GM12878 (cell line): ENCODE results near the gene TLCD3B.

Experiments
- CBFB ChIP-seq: IDR thresholded peaks from 2 replicates; pipeline ENCODE4 v1.6.1; 2016; ENCODE audit warnings: antibody characterized with exemption, low read depth
- CUX1 ChIP-seq: IDR thresholded peaks from 2 replicates; pipeline ENCODE4 v1.6.1; 2012; ENCODE audit warnings: improper control_type of control experiment, low read depth, low read length; ENCODE audit not compliant: insufficient replicate concordance
- FOXK2 ChIP-seq: fragments of 450-650 bp; IDR thresholded peaks from 2 replicates; pipeline ENCODE4 v1.6.1; 2017; ENCODE audit warnings: mild to moderate bottlenecking, moderate library complexity
- GABPA ChIP-seq: IDR thresholded peaks from 2 replicates; pipeline ENCODE4 v1.6.1; 2014; ENCODE audit warnings: antibody characterized with exemption, low read depth, mild to moderate bottlenecking, inconsistent platforms
- NR2F1 ChIP-seq: fragments of 450-650 bp; conservative IDR thresholded peaks from 2 replicates; pipeline ENCODE4 v1.6.1; 2017; ENCODE audit warnings: mild to moderate bottlenecking
- POLR2AphosphoS2 ChIP-seq: IDR thresholded peaks from 2 replicates; pipeline ENCODE4 v1.6.1; 2011; ENCODE audit warnings: low read depth, mild to moderate bottlenecking, low read length, improper control_type of control experiment, moderate library complexity
- POLR2AphosphoS5 ChIP-seq: IDR thresholded peaks from 2 replicates; pipeline ENCODE4 v1.6.1; 2011; ENCODE audit warnings: mild to moderate bottlenecking, low read length, inconsistent platforms
- TARDBP ChIP-seq: IDR thresholded peaks from 2 replicates; pipeline ENCODE4 v1.6.1; 2016; ENCODE audit warnings: borderline replicate concordance
- USF1 ChIP-seq: IDR thresholded peaks from 2 replicates; pipeline ENCODE4 v1.6.1; 2011; ENCODE audit warnings: borderline replicate concordance, low read depth, mild to moderate bottlenecking, moderate library complexity, mixed read lengths, low read length; ENCODE audit not compliant: insufficient read depth; ENCODE audit errors: extremely low read length
- ZNF384 ChIP-seq: IDR thresholded peaks from 2 replicates; pipeline ENCODE4 v1.6.1; 2012; ENCODE audit warnings: low read depth, mild to moderate bottlenecking, low read length, improper control_type of control experiment, borderline replicate concordance
- TF ChIP-seq, protein P1 (sequence below), 3 experiments: IDR thresholded peaks in 2 of 3; conservative IDR thresholded peaks in 1 of 3; 2 replicates each; pipeline ENCODE4 v1.5.1; 2011; ENCODE audit warnings: low read depth in 3 of 3, low read length in 3 of 3, mild to moderate bottlenecking in 3 of 3, control low read depth in 2 of 3, moderate library complexity in 2 of 3, inconsistent platforms in 1 of 3, mixed read lengths in 1 of 3; ENCODE audit not compliant: control insufficient read depth in 2 of 3, insufficient read depth in 1 of 3; ENCODE audit errors: extremely low read depth in 1 of 3
- TF ChIP-seq, protein P2 (sequence below): IDR thresholded peaks from 2 replicates; pipeline ENCODE4 v1.6.1; 2012; ENCODE audit warnings: low read depth, low read length, improper control_type of control experiment

DNA sequence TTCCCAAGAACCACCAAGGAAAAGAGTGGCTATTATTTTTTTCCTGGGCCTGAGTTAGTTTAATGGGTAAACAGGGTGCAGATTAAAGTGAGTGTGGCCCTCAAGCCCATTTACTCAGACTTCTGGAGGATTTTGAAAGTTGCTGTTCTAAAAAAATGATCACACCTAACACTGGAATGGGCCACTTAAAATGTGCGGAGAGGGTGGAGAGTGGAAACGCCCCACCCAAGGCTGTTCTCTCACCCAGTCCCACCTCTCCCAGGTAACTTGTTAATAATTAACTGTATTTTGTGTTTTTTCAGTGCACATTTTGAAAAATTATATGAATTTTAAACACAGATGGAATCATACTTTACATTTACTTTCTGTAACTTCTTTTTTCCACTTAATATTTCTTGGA is 41.0 kb downstream of the TLCD3B start:
- TF ChIP-seq POLR2AphosphoS5 (no peak), CBFB (no peak), POLR2AphosphoS2 (no peak), GABPA (no peak), TARDBP (no peak), USF1 (no peak), ZNF384 (no peak), FOXK2 (no peak), NR2F1 (no peak), CUX1 (no peak)
- TF ChIP-seq, protein P1, sequence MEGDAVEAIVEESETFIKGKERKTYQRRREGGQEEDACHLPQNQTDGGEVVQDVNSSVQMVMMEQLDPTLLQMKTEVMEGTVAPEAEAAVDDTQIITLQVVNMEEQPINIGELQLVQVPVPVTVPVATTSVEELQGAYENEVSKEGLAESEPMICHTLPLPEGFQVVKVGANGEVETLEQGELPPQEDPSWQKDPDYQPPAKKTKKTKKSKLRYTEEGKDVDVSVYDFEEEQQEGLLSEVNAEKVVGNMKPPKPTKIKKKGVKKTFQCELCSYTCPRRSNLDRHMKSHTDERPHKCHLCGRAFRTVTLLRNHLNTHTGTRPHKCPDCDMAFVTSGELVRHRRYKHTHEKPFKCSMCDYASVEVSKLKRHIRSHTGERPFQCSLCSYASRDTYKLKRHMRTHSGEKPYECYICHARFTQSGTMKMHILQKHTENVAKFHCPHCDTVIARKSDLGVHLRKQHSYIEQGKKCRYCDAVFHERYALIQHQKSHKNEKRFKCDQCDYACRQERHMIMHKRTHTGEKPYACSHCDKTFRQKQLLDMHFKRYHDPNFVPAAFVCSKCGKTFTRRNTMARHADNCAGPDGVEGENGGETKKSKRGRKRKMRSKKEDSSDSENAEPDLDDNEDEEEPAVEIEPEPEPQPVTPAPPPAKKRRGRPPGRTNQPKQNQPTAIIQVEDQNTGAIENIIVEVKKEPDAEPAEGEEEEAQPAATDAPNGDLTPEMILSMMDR (IDR thresholded peaks at IDR 0.05 in 2 of 3, conservative IDR thresholded peaks at IDR 0.05 in 1 of 3; ENCODE audit: control insufficient read depth in 2 of 3, extremely low read depth in 1 of 3, insufficient read depth in 1 of 3, low read depth in 3 of 3, low read length in 3 of 3), result no peak
- TF ChIP-seq, protein P2, sequence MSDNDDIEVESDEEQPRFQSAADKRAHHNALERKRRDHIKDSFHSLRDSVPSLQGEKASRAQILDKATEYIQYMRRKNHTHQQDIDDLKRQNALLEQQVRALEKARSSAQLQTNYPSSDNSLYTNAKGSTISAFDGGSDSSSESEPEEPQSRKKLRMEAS, result no peak
